ENCODE results near the gene PNPLA1. TPM values are rescaled to one million over a fixed set of nuclear protein-coding genes. Genes with fewer than 3 reads are reported as not detected.

Gene PNPLA1
- total RNA-seq, 1 donor, result under 0.01 TPM

- TF ChIP-seq CTCF (IDR thresholded peaks at IDR 0.05; ENCODE audit: extremely low read depth, low read depth, low read length), result no peak
- no peaks in the 10 kb centered on the region for H4K20me1 ChIP-seq (ENCODE audit: insufficient read depth, low read length)
- H3K4me3 ChIP-seq (ENCODE audit: insufficient read depth, low read length), result no peak overlapping the region
- H3K9me3 ChIP-seq (ENCODE audit: low read depth, low read length), result no peaks in the 10 kb centered on the region
- no peaks in the 10 kb centered on the region for H3K36me3 ChIP-seq (ENCODE audit: insufficient read depth, low read length)
- no peak overlapping the region for H3K4me2 ChIP-seq (ENCODE audit: insufficient read depth, low read length)
- H3K27me3 ChIP-seq (ENCODE audit: insufficient read depth, low read length), result peaks cover 10% of the 10 kb centered on the region
- no peak for DNase-seq (ENCODE audit: insufficient read length, low spot score, missing footprints)
- H3K4me1 ChIP-seq (ENCODE audit: insufficient read depth, low read length), result peaks cover 15% of the 10 kb centered on the region
- no peaks in the 10 kb centered on the region for H3K79me2 ChIP-seq (ENCODE audit: insufficient read depth, low read length)
- no peak overlapping the region for H3K27ac ChIP-seq (ENCODE audit: low read depth, low read length)
- no peak overlapping the region for H2AFZ ChIP-seq (ENCODE audit: low read length)
These were observed 23.2 kb upstream of the PNPLA1 start for GRCh38 chr6:36246506-36247268.

GRCh38 chr6:36247693-36248092 lies 22.2 kb upstream of the PNPLA1 start:
- Histone ChIP-seq H3K79me2 (ENCODE audit: insufficient read depth, low read length) (no peaks in the 10 kb centered on the region), H3K27me3 (ENCODE audit: insufficient read depth, low read length) (peaks cover 4% of the 10 kb centered on the region), H3K4me1 (ENCODE audit: insufficient read depth, low read length) (peaks cover 15% of the 10 kb centered on the region), H3K4me2 (ENCODE audit: insufficient read depth, low read length) (no peak overlapping the region), H3K9me3 (ENCODE audit: low read depth, low read length) (no peaks in the 10 kb centered on the region), H3K27ac (ENCODE audit: low read depth, low read length) (peak overlapping the region; percentile 26), H2AFZ (ENCODE audit: low read length) (no peak overlapping the region), H4K20me1 (ENCODE audit: insufficient read depth, low read length) (no peaks in the 10 kb centered on the region), H3K36me3 (ENCODE audit: insufficient read depth, low read length) (no peaks in the 10 kb centered on the region), H3K4me3 (ENCODE audit: insufficient read depth, low read length) (no peak overlapping the region)
- TF ChIP-seq CTCF (IDR thresholded peaks at IDR 0.05; ENCODE audit: extremely low read depth, low read depth, low read length), result no peak
- DNase-seq (ENCODE audit: insufficient read length, low spot score, missing footprints), result peak; percentile 86

- Histone ChIP-seq H3K9me3 (ENCODE audit: low read depth, low read length) (no peaks in the 10 kb centered on the region), H3K27ac (ENCODE audit: low read depth, low read length) (no peak overlapping the region), H2AFZ (ENCODE audit: low read length) (no peak overlapping the region), H3K4me3 (ENCODE audit: insufficient read depth, low read length) (no peak overlapping the region), H3K4me2 (ENCODE audit: insufficient read depth, low read length) (no peak overlapping the region), H4K20me1 (ENCODE audit: insufficient read depth, low read length) (no peaks in the 10 kb centered on the region), H3K36me3 (ENCODE audit: insufficient read depth, low read length) (no peaks in the 10 kb centered on the region), H3K27me3 (ENCODE audit: insufficient read depth, low read length) (no peaks in the 10 kb centered on the region), H3K4me1 (ENCODE audit: insufficient read depth, low read length) (peaks cover 15% of the 10 kb centered on the region), H3K79me2 (ENCODE audit: insufficient read depth, low read length) (no peaks in the 10 kb centered on the region)
- TF ChIP-seq CTCF (IDR thresholded peaks at IDR 0.05; ENCODE audit: extremely low read depth, low read depth, low read length), result no peak
- DNase-seq (ENCODE audit: insufficient read length, low spot score, missing footprints), result no peak
These were observed 20.9 kb upstream of the PNPLA1 start for GRCh38 chr6:36248980-36249379.

GRCh38 chr6:36249536-36249935 lies 20.3 kb upstream of the PNPLA1 start:
- DNase-seq (ENCODE audit: insufficient read length, low spot score, missing footprints), result no peak
- no peak overlapping the region for H2AFZ ChIP-seq (ENCODE audit: low read length)
- no peaks in the 10 kb centered on the region for H3K36me3 ChIP-seq (ENCODE audit: insufficient read depth, low read length)
- no peaks in the 10 kb centered on the region for H3K9me3 ChIP-seq (ENCODE audit: low read depth, low read length)
- H3K4me3 ChIP-seq (ENCODE audit: insufficient read depth, low read length), result no peak overlapping the region
- H3K4me1 ChIP-seq (ENCODE audit: insufficient read depth, low read length), result peaks cover 15% of the 10 kb centered on the region
- no peak overlapping the region for H3K4me2 ChIP-seq (ENCODE audit: insufficient read depth, low read length)
- H3K79me2 ChIP-seq (ENCODE audit: insufficient read depth, low read length), result no peaks in the 10 kb centered on the region
- no peak for TF ChIP-seq CTCF (IDR thresholded peaks at IDR 0.05; ENCODE audit: extremely low read depth, low read depth, low read length)
- H3K27ac ChIP-seq (ENCODE audit: low read depth, low read length), result no peak overlapping the region
- H3K27me3 ChIP-seq (ENCODE audit: insufficient read depth, low read length), result no peaks in the 10 kb centered on the region
- no peaks in the 10 kb centered on the region for H4K20me1 ChIP-seq (ENCODE audit: insufficient read depth, low read length)
